Mesothelial cell of epicardium (in vitro differentiated cells): ENCODE results near the gene HCAR2. TPM values are rescaled to one million over a fixed set of nuclear protein-coding genes. Genes with fewer than 3 reads are reported as not detected.
"Not testable (repeated sequence)": the region's sequence is repeated elsewhere in the genome, so short reads cannot be mapped to it uniquely, and the experiment has no call there.

Experiments
- DNase-seq, 2 experiments: peaks; one replicate each; pipeline ENCODE4 v3.0.0; 2021; ENCODE audit warnings: low spot score in 2 of 2; ENCODE audit not compliant: unreplicated experiment in 2 of 2
- H3K27ac Mint-ChIP-seq: 2 replicates; pipeline ENCODE4 v1.8.0; 2021; ENCODE audit warnings: mixed read lengths
- H3K27me3 Mint-ChIP-seq: 2 replicates; pipeline ENCODE4 v1.8.0; 2021; ENCODE audit warnings: low read depth, mixed read lengths
- H3K36me3 Mint-ChIP-seq: 2 replicates; pipeline ENCODE4 v1.8.0; 2021; ENCODE audit warnings: mixed read lengths
- H3K4me1 Mint-ChIP-seq: 2 replicates; pipeline ENCODE4 v1.8.0; 2021; ENCODE audit warnings: mixed read lengths
- H3K4me3 Mint-ChIP-seq: 2 replicates; pipeline ENCODE4 v1.8.0; 2021; ENCODE audit warnings: mild to moderate bottlenecking, moderate library complexity, mixed read lengths
- H3K9me3 Mint-ChIP-seq: 2 replicates; pipeline ENCODE4 v1.8.0; 2021; ENCODE audit warnings: mixed read lengths
- total RNA-seq: library from RNA; stranded (reverse); gene quantifications from 3 replicates; pipeline ENCODE4 v1.2.1, GENCODE V29; 2021
- TF ChIP-seq, protein P1 (sequence below): fragments of 200-600 bp; sonication (generic); IDR thresholded peaks from one replicate; pipeline ENCODE4 v1.5.0; 2021; ENCODE audit warnings: antibody characterized with exemption; ENCODE audit not compliant: unreplicated experiment

Gene HCAR2
- total RNA-seq, 1 donor from 2014 or later = 10.9 TPM

DNA sequence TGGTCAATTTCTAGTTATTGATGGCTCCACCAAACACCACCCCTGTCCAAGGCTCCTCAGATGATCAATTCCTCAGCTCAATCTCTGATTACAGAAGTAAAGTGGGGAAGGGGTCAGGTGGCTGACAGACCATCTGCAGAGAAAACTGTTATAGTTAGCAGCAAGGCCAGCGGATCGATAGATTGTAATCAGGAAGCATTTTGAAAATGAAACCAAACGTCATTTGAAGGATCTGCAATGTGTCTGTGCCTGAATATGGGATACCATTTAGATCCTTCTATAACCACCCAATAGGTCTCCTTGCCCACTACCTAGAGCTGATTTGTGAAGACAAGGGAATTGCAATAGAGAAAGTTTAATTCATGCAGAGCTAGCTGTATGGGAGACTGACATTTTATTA, 11.6 kb downstream of the HCAR2 start:
- no peaks in the 10 kb centered on the region for H3K27me3 Mint-ChIP-seq
- no peak overlapping the region for H3K4me3 Mint-ChIP-seq
- no peaks in the 10 kb centered on the region for H3K9me3 Mint-ChIP-seq
- H3K27ac Mint-ChIP-seq = peak overlapping the region; percentile 53
- H3K4me1 Mint-ChIP-seq = peaks cover 22% of the 10 kb centered on the region
- TF ChIP-seq, protein P1, sequence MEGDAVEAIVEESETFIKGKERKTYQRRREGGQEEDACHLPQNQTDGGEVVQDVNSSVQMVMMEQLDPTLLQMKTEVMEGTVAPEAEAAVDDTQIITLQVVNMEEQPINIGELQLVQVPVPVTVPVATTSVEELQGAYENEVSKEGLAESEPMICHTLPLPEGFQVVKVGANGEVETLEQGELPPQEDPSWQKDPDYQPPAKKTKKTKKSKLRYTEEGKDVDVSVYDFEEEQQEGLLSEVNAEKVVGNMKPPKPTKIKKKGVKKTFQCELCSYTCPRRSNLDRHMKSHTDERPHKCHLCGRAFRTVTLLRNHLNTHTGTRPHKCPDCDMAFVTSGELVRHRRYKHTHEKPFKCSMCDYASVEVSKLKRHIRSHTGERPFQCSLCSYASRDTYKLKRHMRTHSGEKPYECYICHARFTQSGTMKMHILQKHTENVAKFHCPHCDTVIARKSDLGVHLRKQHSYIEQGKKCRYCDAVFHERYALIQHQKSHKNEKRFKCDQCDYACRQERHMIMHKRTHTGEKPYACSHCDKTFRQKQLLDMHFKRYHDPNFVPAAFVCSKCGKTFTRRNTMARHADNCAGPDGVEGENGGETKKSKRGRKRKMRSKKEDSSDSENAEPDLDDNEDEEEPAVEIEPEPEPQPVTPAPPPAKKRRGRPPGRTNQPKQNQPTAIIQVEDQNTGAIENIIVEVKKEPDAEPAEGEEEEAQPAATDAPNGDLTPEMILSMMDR = no peak
- DNase-seq = no peak
- no peaks in the 10 kb centered on the region for H3K36me3 Mint-ChIP-seq

DNA sequence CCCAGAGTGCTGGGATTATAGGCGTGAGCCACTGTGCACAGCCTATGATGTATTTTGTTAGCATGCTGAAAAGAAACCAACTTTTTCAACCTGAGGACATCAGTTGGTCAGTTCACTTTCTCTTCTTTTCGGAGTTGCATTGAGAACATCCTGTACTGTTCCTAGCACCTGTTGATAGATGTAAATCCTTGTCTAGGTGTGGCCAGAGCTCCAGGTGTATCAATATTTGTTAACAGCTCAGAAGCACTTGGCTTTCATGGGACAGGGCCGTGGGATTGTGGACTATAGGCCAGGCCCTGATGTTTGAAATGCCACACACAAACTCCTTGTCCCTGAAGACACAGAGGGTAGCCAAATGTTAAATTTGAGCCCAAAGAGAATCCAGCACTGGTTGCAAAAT, 14.9 kb downstream of the HCAR2 start:
- TF ChIP-seq, protein P1 = no peak
- no peaks in the 10 kb centered on the region for H3K27me3 Mint-ChIP-seq
- no peak for DNase-seq

DNA sequence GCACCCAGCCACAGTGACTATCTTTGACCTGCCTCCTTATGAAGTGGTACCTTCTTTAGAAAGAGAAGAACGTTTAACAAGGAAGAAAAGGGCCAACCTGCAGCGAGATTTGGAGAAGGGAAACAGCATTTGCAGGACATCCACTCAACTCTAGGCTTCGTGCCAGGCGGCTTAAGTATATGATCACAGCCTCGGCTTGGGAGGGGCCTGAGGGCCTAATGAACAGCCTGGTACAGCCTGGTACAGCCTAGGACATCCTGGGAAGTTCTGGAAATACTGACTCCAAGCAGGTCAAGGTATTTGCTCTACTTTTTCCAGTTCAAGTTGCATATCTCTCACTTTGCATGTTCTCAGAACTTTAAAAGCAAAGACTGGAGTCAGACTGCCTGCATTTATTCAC, 16.1 kb downstream of the HCAR2 start:
- H3K27me3 Mint-ChIP-seq = no peaks in the 10 kb centered on the region

More for the DNA sequence above, 14.9 kb downstream of the HCAR2 start:
- peaks cover 11% of the 10 kb centered on the region for H3K4me1 Mint-ChIP-seq
- no peak overlapping the region for H3K27ac Mint-ChIP-seq
- H3K36me3 Mint-ChIP-seq = no peaks in the 10 kb centered on the region
- no peak overlapping the region for H3K4me3 Mint-ChIP-seq
- H3K9me3 Mint-ChIP-seq = no peaks in the 10 kb centered on the region

DNA sequence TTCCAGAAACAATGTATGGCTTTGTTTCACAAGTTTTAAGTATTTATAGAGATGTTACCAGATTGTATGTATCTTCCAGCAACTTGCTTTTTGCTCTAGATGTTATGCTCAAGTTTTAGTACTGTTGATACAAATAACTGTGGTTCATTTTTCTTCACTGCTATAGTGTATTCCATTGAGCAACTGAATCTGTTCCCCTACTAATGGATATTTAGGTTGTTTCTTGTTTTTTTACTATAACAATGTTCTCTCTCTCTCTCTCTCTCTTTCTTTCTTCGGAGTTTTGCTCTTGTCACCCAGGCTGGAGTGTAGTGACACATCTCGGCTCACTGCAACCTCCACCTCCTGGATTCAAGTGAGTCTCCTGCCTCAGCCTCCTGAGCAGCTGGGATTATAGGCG, 16.6 kb downstream of the HCAR2 start:
- DNase-seq = no peak
- H3K27me3 Mint-ChIP-seq = no peaks in the 10 kb centered on the region
- peaks cover 6% of the 10 kb centered on the region for H3K4me1 Mint-ChIP-seq
- H3K4me3 Mint-ChIP-seq = no peak overlapping the region
- no peaks in the 10 kb centered on the region for H3K9me3 Mint-ChIP-seq
- peak overlapping the region; percentile 89 for H3K27ac Mint-ChIP-seq
- TF ChIP-seq, protein P1 = no peak
- no peaks in the 10 kb centered on the region for H3K36me3 Mint-ChIP-seq

More for the DNA sequence above, 16.1 kb downstream of the HCAR2 start:
- peaks cover 6% of the 10 kb centered on the region for H3K4me1 Mint-ChIP-seq
- H3K9me3 Mint-ChIP-seq = no peaks in the 10 kb centered on the region
- TF ChIP-seq, protein P1 = no peak
- no peaks in the 10 kb centered on the region for H3K36me3 Mint-ChIP-seq
- H3K4me3 Mint-ChIP-seq = no peak overlapping the region
- DNase-seq = no peak
- peak overlapping the region; percentile 89 for H3K27ac Mint-ChIP-seq

DNA sequence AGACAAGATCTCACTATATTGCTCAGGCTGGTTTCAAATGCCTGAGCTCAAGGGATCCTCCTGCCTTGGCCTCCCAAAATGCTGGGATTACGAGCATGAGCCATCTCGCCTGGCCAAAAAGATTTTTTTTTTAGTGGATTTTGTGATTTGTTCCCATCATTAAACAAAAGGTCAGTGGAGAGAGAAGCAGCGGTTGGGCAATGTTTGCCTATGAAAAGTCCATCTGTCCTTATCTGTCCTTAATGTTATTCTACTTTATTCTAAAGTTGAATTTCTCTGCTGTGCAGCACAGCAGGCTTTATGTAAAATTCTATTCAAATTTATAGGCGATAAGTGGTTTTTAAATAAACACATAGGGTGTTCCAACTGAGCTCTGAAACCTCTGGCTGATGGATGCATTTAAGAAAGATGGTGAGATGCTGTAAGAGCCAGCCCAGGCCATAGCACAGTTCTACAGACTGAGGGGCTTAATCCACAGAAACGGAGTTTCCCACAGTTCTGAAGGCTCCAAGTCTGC, 18.8 kb downstream of the HCAR2 start:
- no peaks in the 10 kb centered on the region for H3K27me3 Mint-ChIP-seq
- no peaks in the 10 kb centered on the region for H3K9me3 Mint-ChIP-seq
- DNase-seq = no peak
- no peak overlapping the region for H3K4me3 Mint-ChIP-seq
- H3K4me1 Mint-ChIP-seq = peaks cover 10% of the 10 kb centered on the region
- TF ChIP-seq, protein P1 = no peak
- H3K27ac Mint-ChIP-seq = no peak overlapping the region
- H3K36me3 Mint-ChIP-seq = no peaks in the 10 kb centered on the region

DNA sequence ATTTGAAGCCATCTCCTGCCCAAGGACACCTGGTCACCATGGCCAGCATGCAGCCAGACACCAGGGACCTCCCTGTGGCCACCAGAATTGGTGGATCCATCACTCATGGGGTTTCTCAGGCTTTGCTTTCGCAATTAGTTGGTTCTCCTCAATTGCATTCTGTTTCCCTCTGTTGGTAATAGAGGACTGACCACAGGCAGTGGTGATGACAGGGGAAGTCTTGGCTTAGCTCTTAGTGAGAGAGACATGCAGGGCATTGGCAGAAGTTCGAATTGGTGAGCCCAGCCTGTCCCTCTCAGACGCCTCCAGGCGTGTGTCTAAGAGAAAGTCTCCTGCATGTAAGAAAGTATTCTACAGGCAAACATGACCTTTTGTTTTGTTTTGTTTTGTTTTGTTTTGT, 21.3 kb downstream of the HCAR2 start:
- no peak overlapping the region for H3K4me3 Mint-ChIP-seq
- DNase-seq = no peak
- TF ChIP-seq, protein P1 = no peak

DNA sequence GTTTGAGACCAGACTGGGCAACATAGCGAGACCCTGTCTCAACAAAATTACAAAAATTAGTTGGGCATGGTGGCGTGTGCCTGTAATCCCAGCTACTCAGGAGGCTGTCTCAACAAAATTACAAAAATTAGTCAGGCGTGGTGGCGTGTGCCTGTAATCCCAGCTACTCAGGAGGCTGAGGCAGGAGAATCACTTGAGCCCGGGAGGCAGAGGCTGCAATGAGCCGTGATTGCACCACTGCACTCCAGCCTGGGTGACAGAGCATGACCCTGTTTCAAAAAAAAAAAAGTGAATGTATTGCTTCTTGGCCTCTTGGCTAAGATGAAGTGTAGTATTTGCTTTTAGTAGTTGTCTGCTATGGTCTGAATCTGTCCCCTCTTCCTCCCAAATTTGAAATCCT, 22.2 kb downstream of the HCAR2 start:
- not testable (repeated sequence) for H3K27me3 Mint-ChIP-seq, H3K9me3 Mint-ChIP-seq, H3K27ac Mint-ChIP-seq, DNase-seq, H3K36me3 Mint-ChIP-seq, H3K4me3 Mint-ChIP-seq
- peaks cover 16% of the 10 kb centered on the region for H3K4me1 Mint-ChIP-seq

More for the DNA sequence above, 21.3 kb downstream of the HCAR2 start:
- H3K4me1 Mint-ChIP-seq = peaks cover 16% of the 10 kb centered on the region
- H3K36me3 Mint-ChIP-seq = no peaks in the 10 kb centered on the region
- H3K27me3 Mint-ChIP-seq = no peaks in the 10 kb centered on the region
- H3K27ac Mint-ChIP-seq = peak overlapping the region; percentile 25
- H3K9me3 Mint-ChIP-seq = no peaks in the 10 kb centered on the region

DNA sequence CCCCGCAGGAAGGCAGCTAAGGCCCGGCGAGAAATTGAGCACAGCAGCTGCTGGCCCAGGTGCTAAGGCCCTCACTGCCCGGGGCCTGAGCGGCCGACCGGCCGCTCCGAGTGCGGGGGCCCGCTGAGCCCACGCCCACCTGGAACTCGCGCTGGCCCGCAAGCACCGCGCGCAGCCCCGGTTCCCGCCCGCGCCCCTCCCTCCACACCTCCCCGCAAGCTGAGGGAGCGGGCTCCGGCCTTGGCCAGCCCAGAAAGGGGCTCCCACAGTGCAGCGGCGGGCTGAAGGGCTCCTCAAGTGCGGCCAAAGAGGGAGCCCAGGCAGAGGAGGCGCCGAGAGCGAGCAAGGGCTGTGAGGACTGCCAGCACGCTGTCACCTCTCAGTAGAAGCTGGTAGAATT, 26.4 kb downstream of the HCAR2 start:
- H3K4me1 Mint-ChIP-seq = peaks cover 23% of the 10 kb centered on the region
- DNase-seq, H3K9me3 Mint-ChIP-seq, H3K27me3 Mint-ChIP-seq, H3K36me3 Mint-ChIP-seq, H3K27ac Mint-ChIP-seq, H3K4me3 Mint-ChIP-seq: not testable (repeated sequence)
